Sigmoid colon (tissue), 7 donors: Measurements from ENCODE around the gene CTIF. TPM values are rescaled to one million over a fixed set of nuclear protein-coding genes. Genes with fewer than 3 reads are reported as not detected.

Experiments
- DNase-seq: peaks from one replicate; pipeline ENCODE4 v3.0.0-alpha.2; 2019
- H3K27ac ChIP-seq, 4 donors: fragments of 200-600 bp; sonication (generic); one replicate each; pipeline ENCODE4 v1.5.1; 2016 to 2019; ENCODE audit warnings: mild to moderate bottlenecking in 1 of 4
- H3K27me3 ChIP-seq, 3 donors: fragments of 200-600 bp; sonication (generic); one replicate each; pipeline ENCODE4 v1.5.1; 2019; ENCODE audit warnings: mild to moderate bottlenecking in 1 of 3
- H3K36me3 ChIP-seq, 4 donors: fragments of 200-600 bp; sonication (generic); one replicate each; pipeline ENCODE4 v1.5.1; 2016 to 2019
- H3K4me1 ChIP-seq, 4 donors: fragments of 200-600 bp; sonication (generic); one replicate each; pipeline ENCODE4 v1.5.1; 2017 to 2019
- H3K4me3 ChIP-seq, 4 donors: fragments of 200-600 bp; sonication (generic); one replicate each; pipeline ENCODE4 v1.5.1; 2017 to 2019; ENCODE audit warnings: mild to moderate bottlenecking in 2 of 4, moderate library complexity in 1 of 4
- H3K9me3 ChIP-seq, 4 donors: fragments of 200-600 bp in 3 of 4; sonication (generic) in 3 of 4; one replicate each; pipeline versions ENCODE4 v1.5.1 to v1.6.1; 2013 to 2019
- EP300 ChIP-seq, 4 donors: sonication (generic); formaldehyde crosslinking; IDR thresholded peaks; one replicate each; pipeline ENCODE4 v1.6.1; 2017; ENCODE audit warnings: antibody characterized with exemption in 4 of 4
- POLR2A ChIP-seq, 2 donors: fragments of 450-650 bp; IDR thresholded peaks; one replicate each; pipeline ENCODE4 v1.6.1; 2016; ENCODE audit warnings: antibody characterized with exemption in 2 of 2, mild to moderate bottlenecking in 2 of 2, moderate library complexity in 2 of 2
- POLR2AphosphoS5 ChIP-seq, 4 donors: sonication (generic); formaldehyde crosslinking; IDR thresholded peaks; one replicate each; pipeline ENCODE4 v1.6.1; 2017; ENCODE audit warnings: antibody characterized with exemption in 4 of 4
- WGBS, 2 donors: extraction: QIAGEN DNeasy Blood & Tissue Kit; methylation state at CpG; one replicate each; pipeline ENCODE4 v1.1.7; 2013; 5-methylcytosine and 5-hydroxymethylcytosine counted together
- intact Hi-C: fragments of 100-400 bp; cut with DNase I; formaldehyde crosslinking; loops from one replicate; pipeline ENCODE4 v1.15.1; 2023
- polyA plus RNA-seq, 3 donors: library from polyadenylated mRNA; stranded (reverse); fragments of 200-250 nt; gene quantifications; one replicate each; pipeline ENCODE4 v1.2.3, GENCODE V29; 2013
- total RNA-seq, 4 donors: library from RNA; depleted of rRNA; stranded (reverse); fragments of >200 nt; gene quantifications; one replicate each; pipeline ENCODE4 v1.1.0, GENCODE V29; 2016
- TF ChIP-seq, protein P1 (sequence below), 4 experiments: fragments of 450-650 bp in 3 of 4; fragments of 200-600 bp in 1 of 4; IDR thresholded peaks; one replicate each; pipeline ENCODE4 v1.5.1; 2016 to 2019; ENCODE audit warnings: antibody characterized with exemption in 4 of 4, mild to moderate bottlenecking in 3 of 4, moderate library complexity in 2 of 4
- donor health status: healthy with polysubstance abuse.
- donor health status: Bipolar disorder and iron deficiency.
- donor health status: healthy.

CTIF gene
- total and polyA plus RNA-seq, 7 donors: 3.6 to 65.9 (median 22.5) TPM

DNA sequence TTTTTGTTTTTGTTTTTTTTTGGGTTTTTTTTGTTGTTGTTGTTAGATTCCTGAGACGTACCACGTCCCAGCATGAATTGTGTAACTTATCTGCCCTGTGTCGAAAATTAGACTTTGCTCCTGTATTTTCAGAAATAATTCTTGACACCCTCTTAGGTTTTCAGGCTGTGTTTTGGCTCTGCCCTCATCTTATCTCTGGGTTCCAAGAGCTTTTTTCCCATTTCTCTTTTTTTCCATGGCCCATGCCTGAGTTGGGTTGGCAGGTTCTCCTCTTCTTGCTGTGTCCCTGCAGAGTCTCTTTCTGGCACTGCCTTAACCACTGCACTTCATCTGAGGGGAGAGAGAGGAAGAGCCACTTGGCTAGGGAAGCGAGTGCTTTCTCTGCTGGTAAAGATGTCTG is 42.4 kb downstream of the CTIF start:
- intact Hi-C loops: no loop called here
- WGBS, 2 donors: 83 to 89% methylated on average over 4 of the region's 4 CpGs
- H3K36me3 ChIP-seq: no peaks in the 10 kb centered on the region
- peak overlapping the region in 2 of 4 donors; percentile 3 to 5 for H3K27ac ChIP-seq
- H3K9me3 ChIP-seq: no peaks in the 10 kb centered on the region
- peaks cover 0 to 51% (median 32%) of the 10 kb centered on the region in 4 donors for H3K4me1 ChIP-seq
- TF ChIP-seq, protein P1, sequence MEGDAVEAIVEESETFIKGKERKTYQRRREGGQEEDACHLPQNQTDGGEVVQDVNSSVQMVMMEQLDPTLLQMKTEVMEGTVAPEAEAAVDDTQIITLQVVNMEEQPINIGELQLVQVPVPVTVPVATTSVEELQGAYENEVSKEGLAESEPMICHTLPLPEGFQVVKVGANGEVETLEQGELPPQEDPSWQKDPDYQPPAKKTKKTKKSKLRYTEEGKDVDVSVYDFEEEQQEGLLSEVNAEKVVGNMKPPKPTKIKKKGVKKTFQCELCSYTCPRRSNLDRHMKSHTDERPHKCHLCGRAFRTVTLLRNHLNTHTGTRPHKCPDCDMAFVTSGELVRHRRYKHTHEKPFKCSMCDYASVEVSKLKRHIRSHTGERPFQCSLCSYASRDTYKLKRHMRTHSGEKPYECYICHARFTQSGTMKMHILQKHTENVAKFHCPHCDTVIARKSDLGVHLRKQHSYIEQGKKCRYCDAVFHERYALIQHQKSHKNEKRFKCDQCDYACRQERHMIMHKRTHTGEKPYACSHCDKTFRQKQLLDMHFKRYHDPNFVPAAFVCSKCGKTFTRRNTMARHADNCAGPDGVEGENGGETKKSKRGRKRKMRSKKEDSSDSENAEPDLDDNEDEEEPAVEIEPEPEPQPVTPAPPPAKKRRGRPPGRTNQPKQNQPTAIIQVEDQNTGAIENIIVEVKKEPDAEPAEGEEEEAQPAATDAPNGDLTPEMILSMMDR (IDR thresholded peaks at IDR 0.05): no peak
- H3K27me3 ChIP-seq: no peaks in the 10 kb centered on the region
- H3K4me3 ChIP-seq: no peak overlapping the region
- DNase-seq: no peak

DNA sequence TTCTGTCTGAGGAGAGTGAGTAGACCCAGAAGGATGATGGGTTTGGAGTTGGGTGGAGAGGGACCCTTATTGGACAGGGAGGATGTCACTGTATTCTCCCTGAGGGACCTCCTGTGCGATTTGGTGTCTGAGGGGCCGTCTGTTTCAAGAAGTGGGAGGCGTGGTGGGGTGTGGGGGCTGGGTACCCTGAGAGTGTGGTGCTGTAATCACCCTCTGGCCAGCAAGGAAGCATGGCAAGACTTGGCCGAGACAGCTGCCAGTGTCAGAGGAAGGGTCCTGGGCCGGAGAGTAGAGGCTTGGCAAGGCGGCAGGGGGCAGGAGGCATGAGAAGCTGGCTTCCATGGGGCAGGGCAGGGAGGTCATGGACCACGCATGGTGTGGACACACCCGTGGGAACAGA is 43.1 kb downstream of the CTIF start:
- TF ChIP-seq POLR2A (IDR thresholded peaks at IDR 0.05) (no peak), EP300 (IDR thresholded peaks at IDR 0.05) (no peak), POLR2AphosphoS5 (IDR thresholded peaks at IDR 0.05) (no peak)
- TF ChIP-seq, protein P1 (IDR thresholded peaks at IDR 0.05): no peak
- no peak for DNase-seq
- WGBS, 2 donors: 88 to 93% methylated on average over 8 of the region's 8 CpGs
- no peaks in the 10 kb centered on the region for H3K9me3 ChIP-seq
- no peak overlapping the region for H3K27ac ChIP-seq
- no peak overlapping the region for H3K4me3 ChIP-seq
- intact Hi-C loops: no loop called here
- H3K36me3 ChIP-seq: no peaks in the 10 kb centered on the region
- H3K27me3 ChIP-seq: no peaks in the 10 kb centered on the region
- H3K4me1 ChIP-seq: peaks cover 0 to 51% (median 30%) of the 10 kb centered on the region in 4 donors

- H3K27me3 ChIP-seq: no peaks in the 10 kb centered on the region
- no peak for TF ChIP-seq EP300 (IDR thresholded peaks at IDR 0.05)
- intact Hi-C loops: no loop called here
- 94 to 97% methylated on average over 2 of the region's 2 CpGs for WGBS, 2 donors
- H3K4me3 ChIP-seq: no peak overlapping the region
- H3K4me1 ChIP-seq: peaks cover 0 to 51% (median 30%) of the 10 kb centered on the region in 4 donors
- no peak for DNase-seq
- H3K27ac ChIP-seq: no peak overlapping the region
- no peaks in the 10 kb centered on the region for H3K9me3 ChIP-seq
- H3K36me3 ChIP-seq: no peaks in the 10 kb centered on the region
Measured at GRCh38 chr18:48582946-48583345, 44.1 kb downstream of the CTIF start.

DNA sequence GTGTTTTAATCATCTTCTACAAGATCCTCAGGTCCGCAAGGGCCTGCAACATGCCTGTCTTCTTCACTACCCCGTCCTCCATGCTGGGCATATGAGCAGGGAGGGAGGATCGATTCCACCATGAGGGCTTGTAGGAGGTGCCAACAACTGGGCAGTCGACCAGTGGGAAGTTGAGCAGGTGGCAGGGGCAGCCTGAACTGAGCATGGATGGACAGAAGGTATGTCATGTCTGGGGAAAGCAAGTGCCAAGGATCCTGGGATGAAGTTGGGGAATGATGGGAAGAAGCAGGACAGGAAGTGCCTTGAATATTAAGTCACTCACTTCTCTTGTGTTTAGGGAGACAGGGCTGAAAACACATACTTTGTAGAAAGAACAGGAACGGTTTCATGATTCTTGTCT is 44.7 kb downstream of the CTIF start:
- H3K27me3 ChIP-seq: no peaks in the 10 kb centered on the region
- intact Hi-C loops: no loop called here
- no peaks in the 10 kb centered on the region for H3K36me3 ChIP-seq
- peak overlapping the region in 1 of 4 donors; percentile 35 for H3K27ac ChIP-seq
- TF ChIP-seq EP300 (IDR thresholded peaks at IDR 0.05): no peak
- H3K4me1 ChIP-seq: peaks cover 0 to 57% (median 30%) of the 10 kb centered on the region in 4 donors
- H3K9me3 ChIP-seq: no peaks in the 10 kb centered on the region
- 86 to 88% methylated on average over 5 of the region's 5 CpGs for WGBS, 2 donors
- H3K4me3 ChIP-seq: no peak overlapping the region
- no peak for DNase-seq

DNA sequence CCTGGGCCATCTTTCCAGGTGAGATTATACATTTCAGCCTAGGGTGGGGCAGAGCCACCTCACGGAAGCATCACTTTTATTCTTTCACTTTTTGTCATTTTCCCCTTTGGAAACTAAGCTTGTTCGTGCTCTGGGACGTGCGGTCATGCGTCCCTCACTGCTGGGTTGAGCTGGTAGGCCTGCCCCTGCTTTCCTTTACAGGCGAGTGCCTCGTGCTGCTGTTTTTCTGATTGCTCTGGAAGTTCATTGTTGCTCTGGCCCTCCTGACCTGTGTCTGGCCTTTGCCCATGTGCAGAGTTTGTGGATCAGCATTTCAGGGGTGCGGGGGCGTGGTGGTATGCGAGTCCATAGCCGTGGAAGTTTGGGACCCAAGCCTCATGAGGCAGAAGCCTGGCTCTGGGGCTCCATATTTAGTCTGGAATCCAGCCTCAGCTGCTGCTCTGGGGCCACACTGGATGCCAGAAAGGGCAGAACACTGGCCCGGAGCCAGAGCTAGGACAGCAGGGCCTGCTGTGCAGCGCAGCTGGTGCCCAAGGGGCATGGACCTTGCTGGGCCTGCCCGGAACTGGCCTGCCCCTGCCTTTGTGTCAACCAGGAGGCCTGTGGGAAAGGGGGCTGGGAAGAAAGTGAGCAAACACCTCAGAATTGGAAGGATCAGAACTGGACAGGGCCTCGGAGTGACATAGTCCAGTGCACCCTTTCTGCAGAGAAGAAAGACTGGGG is 51.1 kb downstream of the CTIF start:
- Histone ChIP-seq H3K27me3 (no peaks in the 10 kb centered on the region), H3K36me3 (no peaks in the 10 kb centered on the region), H3K4me3 (no peak overlapping the region), H3K27ac (peak overlapping the region; percentile 67 to 79 (median 72)), H3K9me3 (no peaks in the 10 kb centered on the region), H3K4me1 (peaks cover 0 to 46% (median 34%) of the 10 kb centered on the region in 4 donors)
- TF ChIP-seq EP300 (IDR thresholded peaks at IDR 0.05): no peak
- peak in 1 of 4 donors; percentile 21 for TF ChIP-seq POLR2AphosphoS5 (IDR thresholded peaks at IDR 0.05)
- intact Hi-C loops: loop anchor here (5.0 kb wide), 1 partner anchor 43 kb away; no protein-coding TSS in a partner anchor
- peak; percentile 78 for DNase-seq
- WGBS, 2 donors: 83 to 90% methylated on average over 15 of the region's 15 CpGs

DNA sequence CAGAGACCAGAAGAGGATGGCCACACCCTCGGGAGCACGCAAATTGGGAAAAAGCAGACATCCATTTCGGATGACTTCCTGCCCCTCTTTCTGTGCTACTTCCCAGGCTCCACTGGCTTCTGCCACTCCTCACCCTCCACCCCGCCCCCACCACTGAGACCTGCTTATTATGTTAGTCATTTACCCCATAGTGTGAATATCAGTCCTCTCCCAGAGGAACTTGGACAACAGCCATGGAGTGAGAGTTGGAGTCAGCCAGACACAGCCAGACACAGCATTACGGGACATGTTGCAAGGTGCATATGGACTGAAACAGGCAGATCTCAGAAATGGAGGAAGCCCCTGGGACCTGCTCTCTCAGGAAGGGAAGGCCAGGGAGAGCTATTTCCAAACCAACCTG is 51.8 kb downstream of the CTIF start:
- Histone ChIP-seq H3K4me3 (no peak overlapping the region), H3K27ac (peak overlapping the region; percentile 67 to 79 (median 72)), H3K27me3 (no peaks in the 10 kb centered on the region), H3K36me3 (no peaks in the 10 kb centered on the region), H3K9me3 (no peaks in the 10 kb centered on the region), H3K4me1 (peaks cover 0 to 48% (median 40%) of the 10 kb centered on the region in 4 donors)
- intact Hi-C loops: loop anchor here (5.0 kb wide), 1 partner anchor 43 kb away; no protein-coding TSS in a partner anchor
- TF ChIP-seq EP300 (IDR thresholded peaks at IDR 0.05) (no peak), POLR2AphosphoS5 (IDR thresholded peaks at IDR 0.05) (no peak), POLR2A (IDR thresholded peaks at IDR 0.05) (no peak)
- TF ChIP-seq, protein P1 (IDR thresholded peaks at IDR 0.05): no peak
- no peak for DNase-seq
- 93 to 95% methylated on average over 5 of the region's 5 CpGs for WGBS, 2 donors
